Activated CD8-positive, alpha-beta memory T cell treated with anti-CD3 and anti-CD28 coated beads, Interleukin-2, amount 50 U/mL, for 1 hour (primary cell): ENCODE data around the gene SMTN.

ENCODE experiments used
- DNase-seq: peaks from one replicate; pipeline ENCODE4 v3.0.0-alpha.2; 2020; ENCODE audit errors: extremely low read depth

The SMTN gene

DNA sequence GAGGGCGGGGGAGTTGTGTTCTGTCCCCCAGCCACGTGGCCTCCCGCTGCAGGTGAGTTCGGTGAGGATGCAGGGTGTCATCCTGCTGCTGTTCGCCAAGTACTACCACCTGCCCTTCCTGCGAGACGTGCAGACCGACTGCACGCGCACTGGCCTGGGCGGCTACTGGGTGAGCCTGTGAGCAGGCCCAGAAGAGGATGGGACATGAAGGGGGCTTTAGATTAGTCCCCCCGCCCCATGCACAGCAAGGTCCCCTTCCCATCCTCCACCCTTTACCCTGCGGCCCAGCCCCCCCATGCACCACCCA, 45.7 kb downstream of the SMTN start:
- DNase-seq, result no peak

DNA sequence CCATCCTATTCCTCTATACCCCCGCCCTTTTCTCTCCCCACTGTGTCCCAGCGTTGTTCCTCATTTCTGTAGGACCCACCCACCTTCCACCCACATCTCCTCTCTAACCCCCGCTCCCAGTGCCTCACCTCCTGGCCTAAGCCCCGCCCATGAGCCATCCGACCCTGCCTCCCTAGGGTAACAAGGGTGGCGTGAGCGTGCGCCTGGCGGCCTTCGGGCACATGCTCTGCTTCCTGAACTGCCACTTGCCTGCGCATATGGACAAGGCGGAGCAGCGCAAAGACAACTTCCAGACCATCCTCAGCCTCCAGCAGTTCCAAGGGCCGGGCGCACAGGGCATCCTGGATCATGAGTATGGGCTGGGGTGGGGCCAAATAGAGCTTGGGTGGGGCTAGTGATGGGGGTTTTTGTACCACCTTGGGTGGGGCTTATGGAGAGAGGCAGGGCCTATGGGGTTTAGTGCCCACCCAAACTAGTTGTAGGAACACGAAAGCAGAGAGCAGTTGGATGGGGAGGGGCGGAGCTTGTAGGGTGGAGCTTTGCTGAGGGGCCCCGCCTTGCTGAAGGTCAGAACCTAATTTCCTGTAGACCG, 46.2 kb downstream of the SMTN start:
- no peak for DNase-seq

DNA sequence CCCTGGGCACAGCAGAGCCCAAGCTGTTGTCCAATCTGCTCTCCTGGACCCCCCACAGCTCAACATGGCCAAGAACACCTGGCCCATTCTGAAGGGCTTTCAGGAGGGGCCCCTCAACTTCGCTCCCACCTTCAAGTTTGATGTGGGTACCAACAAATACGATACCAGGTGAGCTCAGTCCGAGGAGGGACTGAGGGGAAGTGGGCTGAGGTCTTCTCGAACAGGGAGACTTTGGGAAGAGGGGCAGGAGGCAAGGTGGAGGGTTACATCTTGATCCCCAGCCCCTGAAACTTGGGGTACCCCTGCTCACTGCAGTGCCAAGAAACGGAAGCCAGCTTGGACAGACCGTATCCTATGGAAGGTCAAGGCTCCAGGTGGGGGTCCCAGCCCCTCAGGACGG, 47.0 kb downstream of the SMTN start:
- DNase-seq, result no peak

DNA sequence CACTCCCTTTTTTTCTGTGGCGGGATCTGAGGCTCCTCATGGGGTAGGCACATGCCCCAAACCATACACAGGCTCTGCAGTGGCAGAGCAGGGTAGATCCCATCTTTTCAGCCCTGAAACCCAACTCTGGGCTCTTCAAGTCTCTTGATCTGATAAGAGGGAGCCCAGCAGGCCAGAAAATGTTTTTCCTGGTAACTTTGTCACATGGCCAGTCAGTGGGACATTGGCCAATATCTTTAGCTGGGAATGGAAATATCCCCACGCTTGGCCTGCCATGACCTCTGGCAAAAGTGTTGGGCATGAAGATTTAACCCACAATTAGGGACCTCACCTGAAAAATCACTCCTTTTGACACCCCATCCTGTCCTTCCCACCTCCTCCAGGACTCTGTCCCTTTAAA, 49.8 kb downstream of the SMTN start:
- no peak for DNase-seq

DNA sequence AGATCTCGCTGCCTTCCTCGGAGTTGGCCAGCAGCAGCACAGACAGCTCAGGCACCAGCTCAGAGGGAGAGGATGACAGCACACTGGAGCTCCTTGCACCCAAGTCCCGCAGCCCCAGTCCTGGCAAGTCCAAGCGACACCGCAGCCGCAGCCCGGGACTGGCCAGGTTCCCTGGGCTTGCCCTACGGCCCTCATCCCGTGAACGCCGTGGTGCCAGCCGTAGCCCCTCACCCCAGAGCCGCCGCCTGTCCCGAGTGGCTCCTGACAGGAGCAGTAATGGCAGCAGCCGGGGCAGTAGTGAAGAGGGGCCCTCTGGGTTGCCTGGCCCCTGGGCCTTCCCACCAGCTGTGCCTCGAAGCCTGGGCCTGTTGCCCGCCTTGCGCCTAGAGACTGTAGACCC, 52.8 kb downstream of the SMTN start:
- DNase-seq, result no peak

DNA sequence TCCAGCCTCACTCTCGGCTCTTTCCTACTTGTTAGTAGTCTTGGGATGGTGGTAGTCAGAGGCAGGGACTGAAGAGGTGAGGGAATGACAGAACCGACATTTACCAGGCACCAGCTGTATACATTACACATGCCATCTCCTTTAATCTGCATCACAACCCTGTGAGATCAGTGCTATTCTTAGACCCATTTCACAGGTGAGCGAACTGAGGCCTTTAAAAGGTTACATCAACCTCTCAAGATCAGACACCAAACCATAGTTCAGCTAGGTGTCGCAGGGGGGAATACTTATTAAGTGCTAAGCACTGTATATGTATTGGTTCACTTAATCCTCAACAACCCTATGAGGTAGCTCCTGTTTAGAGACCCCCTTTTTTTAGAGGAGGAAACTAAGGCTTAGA, 53.6 kb downstream of the SMTN start:
- no peak for DNase-seq

DNA sequence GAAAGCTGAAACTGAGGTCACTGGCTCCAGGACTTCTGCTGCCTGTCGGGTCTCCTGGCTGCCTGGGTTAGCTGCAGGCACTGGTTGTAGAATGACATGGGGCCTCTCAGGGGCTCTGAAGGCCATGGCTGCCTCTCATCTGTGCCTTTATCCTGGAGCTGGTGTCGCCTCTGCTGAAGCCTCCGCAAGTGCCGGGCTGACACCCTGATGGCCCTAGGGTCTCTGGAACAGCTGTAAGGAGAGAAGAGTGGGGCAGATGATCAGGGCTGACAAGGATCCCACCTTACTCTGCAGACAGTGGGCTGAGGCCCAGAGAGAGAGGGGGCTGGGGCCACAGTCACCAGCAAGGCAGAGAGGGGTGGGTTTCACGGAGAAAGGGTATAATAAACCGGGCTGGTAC, 54.6 kb downstream of the SMTN start:
- DNase-seq, result no peak

DNA sequence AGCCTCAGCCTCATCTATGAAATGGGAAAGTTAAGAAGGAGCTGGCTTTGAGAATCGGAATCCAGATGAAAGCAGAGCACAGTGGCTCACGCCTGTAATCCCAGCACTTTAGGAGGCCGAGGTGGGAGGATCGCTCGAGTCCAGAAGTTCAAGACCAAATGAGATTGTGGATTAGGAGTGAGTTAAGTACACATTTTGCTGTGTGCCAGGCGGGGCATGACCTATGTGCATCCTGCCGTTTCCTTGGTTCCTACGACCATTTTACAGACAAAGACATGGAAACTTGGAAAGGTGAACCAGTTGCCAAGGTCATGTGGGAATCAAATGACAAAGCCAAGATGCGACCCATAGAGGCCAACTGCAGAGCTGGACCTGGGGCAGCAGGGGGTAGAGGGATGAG, 55.0 kb downstream of the SMTN start:
- no peak for DNase-seq

DNA sequence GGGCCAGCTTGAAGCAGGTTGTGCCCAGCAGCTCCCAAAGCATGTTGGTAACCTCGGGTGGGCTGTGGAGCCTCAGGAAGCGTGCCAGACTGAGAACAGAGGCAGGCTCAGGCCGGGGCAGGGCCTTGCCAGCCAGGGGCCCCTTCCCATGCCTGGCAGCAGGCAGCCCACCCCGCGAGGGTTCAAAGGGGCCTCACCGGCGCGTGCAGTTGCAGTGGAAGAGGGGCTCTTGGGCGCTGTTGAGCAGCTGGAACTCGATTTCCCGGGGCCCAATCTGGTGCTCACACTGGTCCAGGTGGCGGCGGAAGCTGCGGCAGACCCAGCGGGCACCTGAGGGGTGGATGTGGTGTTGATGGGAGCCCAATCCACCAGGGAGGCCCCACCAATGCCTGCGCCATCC, 55.6 kb downstream of the SMTN start:
- no peak for DNase-seq

DNA sequence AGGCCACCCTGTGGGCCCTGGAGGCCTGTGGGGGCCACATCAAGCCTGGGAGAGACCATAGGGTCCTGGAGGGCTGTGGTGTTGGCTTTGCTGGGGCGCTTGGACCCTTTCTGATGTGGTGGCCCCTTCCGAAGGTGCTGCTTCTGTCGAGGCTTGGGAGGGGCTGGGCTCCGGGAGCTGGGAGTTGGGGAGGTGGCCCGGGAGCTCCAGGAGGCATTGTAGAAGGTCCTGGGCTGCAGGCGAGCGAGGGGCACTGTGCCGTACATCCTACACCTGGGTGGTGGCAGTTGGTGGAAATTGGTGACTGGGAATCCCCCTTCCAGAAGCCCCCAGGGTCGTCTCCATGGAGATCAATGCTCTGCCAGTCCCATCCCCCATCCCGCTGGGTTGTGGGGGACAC, 56.6 kb downstream of the SMTN start:
- DNase-seq, result no peak

DNA sequence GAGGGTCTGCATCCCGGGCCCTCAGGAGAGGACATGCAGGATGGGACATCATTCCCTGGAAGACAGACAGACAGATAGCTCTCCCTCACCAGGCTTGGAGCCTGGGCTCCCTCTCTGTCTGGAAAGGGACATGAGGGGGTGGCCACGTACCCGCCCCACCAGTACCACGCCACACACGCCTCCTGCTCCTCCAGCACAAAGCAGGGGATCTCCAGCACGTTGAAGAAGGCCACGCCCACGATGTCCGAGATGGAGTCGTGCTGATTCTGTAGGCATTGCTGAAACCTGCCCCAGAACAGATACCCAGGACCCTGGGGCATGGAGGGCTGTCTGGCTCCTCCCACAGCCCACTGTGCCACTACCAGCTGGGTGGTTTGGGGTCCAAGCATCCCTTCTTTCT, 57.0 kb downstream of the SMTN start:
- DNase-seq, result no peak

DNA sequence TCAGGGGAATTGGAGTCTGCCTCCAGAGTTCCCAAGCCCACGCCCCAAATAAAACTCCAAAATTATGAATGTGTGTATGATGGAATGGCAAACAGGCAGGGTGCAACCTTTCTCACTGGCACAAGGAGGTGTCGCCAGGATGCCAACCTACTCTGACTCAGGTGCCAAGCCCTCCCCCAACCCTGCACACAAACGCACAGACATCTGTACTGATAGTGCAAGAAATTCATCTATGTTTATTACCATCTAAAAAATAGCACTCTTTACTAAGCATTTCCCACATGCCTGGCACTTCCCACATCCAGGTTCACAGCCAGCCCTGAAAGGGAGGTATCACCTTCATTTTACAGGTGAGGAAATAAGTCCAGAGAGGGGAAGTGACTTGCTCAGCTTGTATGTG, 57.9 kb downstream of the SMTN start:
- DNase-seq, result no peak

DNA sequence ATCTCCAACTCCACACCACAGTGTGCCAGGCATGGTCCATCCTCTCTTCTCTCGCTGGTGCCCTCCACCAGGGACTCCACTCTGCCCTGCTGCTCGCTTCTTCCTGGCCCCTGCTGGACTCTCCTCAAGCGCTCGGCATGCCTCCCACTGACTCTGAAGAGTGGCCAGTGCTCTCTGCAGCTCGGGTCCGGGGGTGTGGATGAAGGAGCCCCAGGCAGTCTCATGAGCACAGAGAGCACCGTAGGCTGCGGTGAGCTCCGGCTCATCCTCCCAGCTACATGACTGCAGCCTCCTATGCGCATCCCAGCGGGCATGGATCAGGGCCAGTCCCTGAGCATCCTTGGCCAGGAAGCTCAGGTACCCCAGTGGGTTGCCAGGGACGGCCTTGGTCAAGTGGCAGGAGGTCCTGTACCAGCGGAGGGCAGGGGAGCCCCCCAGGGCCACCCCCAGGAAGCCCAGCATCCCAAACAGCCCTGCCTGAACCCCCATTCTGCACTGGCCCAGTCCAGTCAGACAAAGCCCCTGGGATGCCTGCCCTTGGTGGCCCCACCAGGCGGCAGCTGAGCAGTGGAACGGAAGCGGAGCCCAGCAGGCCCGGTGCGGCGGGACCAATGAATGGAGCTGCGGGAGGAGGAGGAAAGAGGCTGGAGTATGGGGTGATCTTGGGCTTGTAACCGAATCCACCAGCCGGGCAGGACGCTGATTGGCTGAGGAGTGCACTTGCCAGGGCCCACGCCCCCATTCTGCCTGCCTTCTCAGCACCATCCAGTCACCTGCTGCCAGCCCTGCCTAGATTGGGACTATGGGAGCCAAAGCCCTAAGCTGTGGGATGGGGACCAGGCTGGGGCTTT, 59.0 kb downstream of the SMTN start, which contains the start of gene PLA2G3:
Gene PLA2G3, minus strand, starts transcription at position 643 of the 851 bp plus-strand sequence. Its CDS starts 154 bp downstream, at position 489.
- DNase-seq, result no peak

DNA sequence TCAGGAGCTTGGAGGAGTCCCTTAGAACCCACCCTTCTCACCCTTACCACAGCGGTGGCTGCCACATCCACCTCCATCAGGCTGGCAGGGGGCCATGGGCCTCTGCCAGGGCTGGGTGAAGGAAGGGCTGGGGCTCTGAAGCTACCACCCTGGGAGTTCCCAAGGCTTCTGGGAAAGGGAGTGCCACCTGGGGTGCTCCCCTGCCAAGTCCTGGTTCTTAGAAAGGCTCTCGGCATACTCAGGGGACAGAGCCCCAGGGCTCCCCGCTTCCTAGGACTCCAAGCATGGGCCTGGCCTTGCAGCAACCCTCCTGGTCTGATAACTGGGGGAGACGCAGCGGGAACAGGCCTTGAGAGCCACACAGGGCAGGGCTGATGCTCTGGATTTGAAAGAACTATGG, 59.6 kb downstream of the SMTN start:
- no peak for DNase-seq

DNA sequence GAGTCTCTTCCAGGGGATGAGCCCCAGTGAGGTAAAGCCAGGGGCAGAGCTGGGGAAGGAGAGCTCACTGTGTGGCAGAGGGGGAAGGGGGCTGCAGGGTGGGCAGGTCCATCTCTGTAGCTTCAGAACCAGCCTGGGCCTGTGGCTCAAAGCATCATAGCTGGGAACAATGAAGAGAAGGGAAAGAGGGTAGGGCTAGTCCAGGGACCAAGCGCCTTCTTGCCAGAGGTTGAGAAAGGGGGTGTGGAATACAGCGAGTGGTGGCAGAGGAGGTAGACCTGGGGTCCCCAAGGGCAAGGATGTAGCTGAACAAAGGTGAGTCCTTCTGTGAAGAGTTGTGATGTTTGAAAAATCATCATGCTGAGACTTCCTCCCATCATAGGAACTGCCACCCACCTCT, 60.4 kb downstream of the SMTN start:
- no peak for DNase-seq

DNA sequence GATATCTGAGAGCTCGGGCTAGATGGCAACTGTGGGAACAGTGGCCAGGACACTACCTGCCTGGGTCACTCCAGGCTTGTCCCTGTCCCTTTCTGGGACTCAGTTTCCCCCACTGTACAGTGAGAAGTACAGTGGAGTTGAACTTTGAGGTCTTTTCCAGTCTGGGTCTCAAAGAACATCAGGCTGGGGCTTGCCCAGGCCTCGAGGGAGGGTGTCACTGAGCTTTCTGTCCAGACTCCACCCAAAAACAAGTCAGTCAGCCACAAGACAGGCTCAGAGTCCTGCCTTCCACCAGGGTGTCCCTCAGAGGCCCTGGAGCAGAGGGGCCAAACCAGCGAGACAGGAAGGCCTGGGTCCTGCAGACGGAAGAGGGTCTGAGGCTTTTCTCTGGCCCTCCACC, 61.2 kb downstream of the SMTN start:
- DNase-seq, result no peak

DNA sequence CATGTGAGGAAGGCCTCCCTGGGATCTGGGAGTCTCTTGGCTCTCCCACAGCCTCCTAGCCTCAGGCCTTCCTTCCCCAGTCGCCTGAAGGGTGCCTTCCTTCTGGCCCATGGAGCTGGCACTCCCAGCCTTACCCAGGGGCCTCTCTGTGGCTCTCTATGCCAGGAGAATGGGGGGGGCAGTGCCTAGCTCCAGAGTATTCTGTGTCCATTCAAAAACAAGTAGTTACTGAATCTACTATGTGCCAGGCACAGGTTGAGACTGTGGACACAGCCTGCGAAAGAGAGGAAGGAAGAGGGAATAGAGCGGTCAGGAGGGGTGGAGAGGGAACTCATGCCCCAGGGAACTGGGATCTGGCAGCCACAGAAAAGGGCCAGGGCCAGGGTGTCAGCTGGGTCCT, 61.9 kb downstream of the SMTN start:
- no peak for DNase-seq

DNA sequence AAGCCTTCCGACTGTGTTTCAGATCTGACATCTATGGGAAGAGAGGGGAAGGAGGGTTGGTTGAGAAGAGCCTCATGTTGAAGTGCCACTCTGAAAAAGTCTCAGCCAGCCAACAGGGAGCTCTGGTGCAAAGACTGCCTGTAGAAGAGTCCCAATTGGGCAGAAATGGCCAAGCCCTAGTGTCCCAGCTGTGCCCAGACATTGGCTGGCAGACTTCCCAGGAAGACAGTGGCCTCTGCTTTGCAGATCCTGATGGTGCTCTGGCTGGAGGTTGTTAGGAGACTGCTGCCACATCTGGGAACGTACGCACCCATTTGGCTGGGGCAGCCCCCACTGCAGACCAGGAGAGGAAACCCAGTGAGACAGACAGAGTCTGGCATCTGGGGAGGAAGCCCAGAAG, 62.4 kb downstream of the SMTN start:
- DNase-seq, result no peak

DNA sequence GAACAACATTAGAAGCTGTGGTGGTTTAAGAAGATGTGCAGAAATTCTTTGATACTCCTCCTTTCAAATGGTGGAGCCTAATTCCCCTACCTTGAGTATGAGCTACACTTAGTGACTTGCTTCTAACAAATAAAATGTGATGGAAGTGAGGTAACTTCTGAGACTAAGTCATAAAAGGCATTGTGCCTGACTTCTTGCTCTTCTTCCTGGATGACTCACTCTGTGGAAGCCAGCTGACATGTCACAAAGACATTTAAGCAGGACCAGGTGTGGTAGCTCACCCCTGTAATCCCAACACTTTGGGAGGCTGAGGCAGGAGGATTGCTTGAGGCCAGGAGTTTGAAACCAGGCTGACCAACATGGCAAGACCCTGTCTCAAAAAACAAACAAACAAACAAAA, 63.1 kb downstream of the SMTN start:
- DNase-seq, result no peak

DNA sequence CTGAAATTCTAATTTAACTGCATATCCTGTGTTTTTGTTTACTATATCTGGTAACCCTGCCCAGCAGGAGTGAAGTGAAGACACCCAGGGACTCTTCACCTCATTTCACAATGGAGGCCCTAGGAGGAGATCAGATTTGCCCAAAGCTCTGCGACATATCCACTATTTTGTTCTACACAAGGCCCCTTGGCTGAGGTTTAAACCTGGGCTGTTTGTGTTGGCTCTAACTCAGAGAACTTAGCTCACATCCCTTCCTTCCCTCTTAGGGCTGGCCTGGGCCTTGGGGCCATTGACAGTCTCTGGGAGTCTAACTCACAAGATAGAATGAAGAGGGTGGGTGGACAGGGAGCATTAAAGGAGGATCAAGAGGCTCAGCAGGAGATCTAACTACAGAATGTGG, 67.4 kb downstream of the SMTN start:
- no peak for DNase-seq

DNA sequence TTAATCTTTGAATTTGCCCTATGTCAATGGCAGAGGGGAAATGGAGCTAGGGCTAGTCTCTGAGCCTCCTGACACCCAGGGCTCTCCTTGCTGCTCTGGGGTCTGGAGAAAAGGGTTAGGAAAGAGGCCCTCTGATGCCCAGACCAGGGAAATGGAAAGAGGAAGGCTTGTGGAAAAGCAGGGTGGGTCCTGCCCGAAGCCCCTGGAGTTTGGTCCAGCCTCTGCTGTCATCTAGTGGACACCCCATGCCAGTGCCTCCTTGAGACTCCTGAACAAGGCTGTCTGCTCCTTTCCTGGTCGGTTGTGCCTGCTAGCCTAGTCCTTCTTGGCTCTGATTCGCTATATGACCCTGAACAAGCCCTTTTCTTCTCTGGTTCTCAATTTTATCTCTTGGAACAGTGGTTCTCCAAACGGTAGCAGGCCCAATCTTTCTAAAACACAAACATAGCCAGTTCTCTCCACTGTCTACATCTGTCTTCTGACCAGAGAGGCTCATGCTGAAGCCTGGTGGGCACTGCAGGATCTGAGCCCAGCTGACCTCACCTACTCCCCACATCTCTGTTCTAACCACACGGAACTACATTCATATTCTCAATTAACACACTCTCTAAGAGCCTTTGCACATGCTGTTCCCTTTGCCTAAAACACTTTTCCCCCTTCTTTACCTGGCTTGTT, 68.0 kb downstream of the SMTN start:
- no peak for DNase-seq

DNA sequence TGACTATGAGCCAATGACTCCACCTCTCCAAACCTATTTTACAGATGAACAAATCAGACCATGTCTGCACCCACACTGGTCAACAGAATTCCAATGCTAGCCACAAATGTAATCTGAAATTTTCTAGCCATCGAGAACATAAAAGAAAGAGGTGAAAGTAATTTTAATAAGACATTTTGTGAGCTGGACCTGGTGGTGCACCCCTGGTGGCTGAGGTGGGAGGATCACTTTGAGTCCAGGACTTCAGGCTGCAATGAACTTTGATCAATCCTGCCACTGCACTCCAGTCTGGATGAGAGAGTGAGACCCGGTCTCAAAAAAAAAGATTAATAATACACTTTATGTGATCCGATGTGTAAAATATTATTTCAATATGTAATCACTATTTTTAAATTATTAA, 69.5 kb downstream of the SMTN start:
- DNase-seq, result no peak

DNA sequence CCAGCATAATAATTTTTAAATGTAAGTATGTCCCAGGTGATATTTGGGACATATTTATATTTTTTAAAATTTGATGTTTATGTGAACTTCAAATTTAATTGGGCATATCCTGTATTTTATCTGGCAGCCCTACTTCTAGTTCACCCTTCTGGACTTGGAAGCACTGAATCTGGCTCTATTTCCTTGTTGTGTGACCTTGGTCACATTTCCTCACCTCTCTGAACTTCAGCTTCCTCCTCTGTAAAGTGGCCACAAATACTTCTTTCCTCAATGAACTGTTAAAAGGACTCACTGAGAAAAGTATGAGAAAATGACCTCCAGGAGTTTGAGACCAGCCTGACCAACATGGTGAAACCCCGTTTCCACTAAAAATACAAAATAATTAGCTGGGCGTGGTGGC, 70.8 kb downstream of the SMTN start:
- no peak for DNase-seq
